GM10266 (cell line): ENCODE measurements around the gene TCL1B.

Experiments
- DNase-seq: peaks from one replicate; pipeline ENCODE4 v3.0.0; 2012; ENCODE audit errors: extremely low spot score
- CTCF ChIP-seq: IDR thresholded peaks from 2 replicates; pipeline ENCODE4 v1.5.1; 2012; ENCODE audit warnings: mild to moderate bottlenecking, low read depth; ENCODE audit not compliant: control insufficient read depth, insufficient read depth; ENCODE audit errors: missing control alignments

The TCL1B gene

GRCh38 chr14:95651821-95652583 is 34.2 kb upstream of the TCL1B start:
- no peak for DNase-seq
- TF ChIP-seq CTCF = no peak

GRCh38 chr14:95652690-95653089 is 33.5 kb upstream of the TCL1B start:
- no peak for DNase-seq
- TF ChIP-seq CTCF = no peak

- TF ChIP-seq CTCF = no peak
- no peak for DNase-seq
Observed at GRCh38 chr14:95655461-95655860, 30.8 kb upstream of the TCL1B start.

- no peak for DNase-seq
Observed at GRCh38 chr14:95656634-95657033, 29.6 kb upstream of the TCL1B start.

GRCh38 chr14:95657454-95657853 is 28.8 kb upstream of the TCL1B start:
- no peak for DNase-seq
- no peak for TF ChIP-seq CTCF

More at GRCh38 chr14:95656634-95657033, 29.6 kb upstream of the TCL1B start:
- TF ChIP-seq CTCF = no peak

- DNase-seq = no peak
- no peak for TF ChIP-seq CTCF
Observed at GRCh38 chr14:95659293-95659989, 26.8 kb upstream of the TCL1B start.

- TF ChIP-seq CTCF = no peak
- DNase-seq = no peak
Observed at GRCh38 chr14:95659990-95660385, 26.2 kb upstream of the TCL1B start.
